ENCODE results near the gene DCAF11.
A peak's percentile ranks its signal among the peaks of the same experiment; 100 is the strongest.

Gene DCAF11

GRCh38 chr14:24141097-24141880, 26.7 kb downstream of the DCAF11 start, which contains the start of gene EMC9:
TSS of gene EMC9 (minus strand) at chr14:24141591. CDS start at chr14:24141304, 287 bp downstream.
- DNase-seq, result peak; percentile 100

- no peak for DNase-seq
Measured at GRCh38 chr14:24143511-24143910, 28.9 kb downstream of the DCAF11 start.

GRCh38 chr14:24144451-24144850, 29.9 kb downstream of the DCAF11 start:
- no peak for DNase-seq

GRCh38 chr14:24145219-24145618, 30.6 kb downstream of the DCAF11 start:
- no peak for DNase-seq

- no peak for DNase-seq
Measured at GRCh38 chr14:24145690-24146452, 31.3 kb downstream of the DCAF11 start.

GRCh38 chr14:24146453-24146977, 31.9 kb downstream of the DCAF11 start, which contains the start of gene PSME2:
TSS of gene PSME2 (minus strand) at chr14:24146610. CDS start at chr14:24146581, 29 bp downstream.
- peak; percentile 94 for DNase-seq

- DNase-seq, result peak; percentile 99
Measured at GRCh38 chr14:24146978-24147760, 32.6 kb downstream of the DCAF11 start, which contains the start of gene RNF31. TSS of gene RNF31 (plus strand) at chr14:24147498. CDS start at chr14:24147699, 201 bp downstream.

GRCh38 chr14:24147761-24148428, 33.3 kb downstream of the DCAF11 start:
- DNase-seq, result no peak

- no peak for DNase-seq
Measured at GRCh38 chr14:24149302-24149969, 34.9 kb downstream of the DCAF11 start.

- no peak for DNase-seq
Measured at GRCh38 chr14:24150061-24150460, 35.5 kb downstream of the DCAF11 start.

GRCh38 chr14:24150567-24150966, 36.0 kb downstream of the DCAF11 start:
- DNase-seq, result no peak

- no peak for DNase-seq
Measured at GRCh38 chr14:24150993-24151392, 36.4 kb downstream of the DCAF11 start.

GRCh38 chr14:24151404-24152080, 37.0 kb downstream of the DCAF11 start:
- DNase-seq, result no peak

- DNase-seq, result no peak
Measured at GRCh38 chr14:24155100-24155499, 40.5 kb downstream of the DCAF11 start.

- no peak for DNase-seq
Measured at GRCh38 chr14:24156840-24157239, 42.3 kb downstream of the DCAF11 start.

GRCh38 chr14:24157331-24157730, 42.8 kb downstream of the DCAF11 start:
- DNase-seq, result no peak

GRCh38 chr14:24159777-24160498, 45.4 kb downstream of the DCAF11 start:
- no peak for DNase-seq

GRCh38 chr14:24160499-24160849, 45.9 kb downstream of the DCAF11 start:
- DNase-seq, result no peak

- DNase-seq, result peak; percentile 97
Measured at GRCh38 chr14:24160850-24161804, 46.5 kb downstream of the DCAF11 start, which contains the start of gene IRF9. TSS of gene IRF9 (plus strand) at chr14:24161265. CDS start at chr14:24162145, 880 bp downstream.

Data from NCI-H2171 treated with DMSO at 0.1 percent for 48 hours (cell line).